ENCODE data around the gene TAS1R3. TPM values are rescaled to one million over a fixed set of nuclear protein-coding genes. Genes with fewer than 3 reads are reported as not detected.
A peak's percentile ranks its signal among the peaks of the same experiment; 100 is the strongest.

The TAS1R3 gene
- total RNA-seq, 2 experiments from 2014 or later, result 0.99 to 1.1 TPM

GRCh38 chr1:1310109-1310385 lies 21.0 kb upstream of the TAS1R3 start:
- H3K36me3 ChIP-seq (ENCODE audit: insufficient read depth, low read length), result peaks cover 56% of the 10 kb centered on the region
- POLR2A ChIA-PET, result no interaction called here
- H3K9me3 ChIP-seq (ENCODE audit: low read length), result no peaks in the 10 kb centered on the region
- H3K4me3 ChIP-seq (ENCODE audit: low read depth, low read length, poor library complexity, severe bottlenecking), result peak overlapping the region; percentile 90
- no peak for TF ChIP-seq EZH2phosphoT487 (IDR thresholded peaks at IDR 0.05; ENCODE audit: borderline replicate concordance, low read depth, low read length)
- no peak for TF ChIP-seq CTCF (conservative IDR thresholded peaks at IDR 0.05; ENCODE audit: low read length)
- H3K9me2 ChIP-seq (ENCODE audit: insufficient read depth, low read length), result no peaks in the 10 kb centered on the region
- H3K27ac ChIP-seq (ENCODE audit: low read depth, low read length, poor library complexity, severe bottlenecking), result no peak overlapping the region
- DNase-seq (ENCODE audit: low spot score), result no peak
- H3K79me2 ChIP-seq (ENCODE audit: insufficient read depth, low read depth, low read length), result no peaks in the 10 kb centered on the region; the same call in 1 of the 2 replicates
- intact Hi-C loops (cut with micrococcal nuclease; ENCODE audit: unreplicated experiment), result no loop called here
- H4K20me1 ChIP-seq (ENCODE audit: insufficient read depth, low read length), result peaks cover 5% of the 10 kb centered on the region; the same call in 1 of the 2 replicates
- CTCF ChIA-PET (ENCODE audit: unreplicated experiment), result no interaction called here
- H3K4me2 ChIP-seq (ENCODE audit: low read length), result peak overlapping the region; percentile 89
- H2AFZ ChIP-seq (ENCODE audit: low read length), result no peak overlapping the region
- peaks cover 31% of the 10 kb centered on the region for H3K4me1 ChIP-seq (ENCODE audit: insufficient read depth, low read length, poor library complexity, severe bottlenecking)
- no TSS peak for BruUV-seq (replicated peaks)

GRCh38 chr1:1310476-1311053 lies 20.5 kb upstream of the TAS1R3 start:
- TF ChIP-seq CTCF (conservative IDR thresholded peaks at IDR 0.05; ENCODE audit: low read length), result no peak
- no peak for TF ChIP-seq EZH2phosphoT487 (IDR thresholded peaks at IDR 0.05; ENCODE audit: borderline replicate concordance, low read depth, low read length)
- H3K9me2 ChIP-seq (ENCODE audit: insufficient read depth, low read length), result no peaks in the 10 kb centered on the region
- no TSS peak for BruUV-seq (replicated peaks)
- peaks cover 5% of the 10 kb centered on the region; the same call in 1 of the 2 replicates for H4K20me1 ChIP-seq (ENCODE audit: insufficient read depth, low read length)
- peak overlapping the region; percentile 90 for H3K4me3 ChIP-seq (ENCODE audit: low read depth, low read length, poor library complexity, severe bottlenecking)
- intact Hi-C loops (cut with micrococcal nuclease; ENCODE audit: unreplicated experiment), result no loop called here
- H2AFZ ChIP-seq (ENCODE audit: low read length), result no peak overlapping the region
- peak overlapping the region; percentile 89 for H3K4me2 ChIP-seq (ENCODE audit: low read length)
- no peaks in the 10 kb centered on the region; the same call in 1 of the 2 replicates for H3K79me2 ChIP-seq (ENCODE audit: insufficient read depth, low read depth, low read length)
- ChIA-PET POLR2A (no interaction called here), CTCF (ENCODE audit: unreplicated experiment) (no interaction called here)
- H3K27ac ChIP-seq (ENCODE audit: low read depth, low read length, poor library complexity, severe bottlenecking), result no peak overlapping the region
- peaks cover 59% of the 10 kb centered on the region for H3K36me3 ChIP-seq (ENCODE audit: insufficient read depth, low read length)
- H3K9me3 ChIP-seq (ENCODE audit: low read length), result no peaks in the 10 kb centered on the region
- H3K4me1 ChIP-seq (ENCODE audit: insufficient read depth, low read length, poor library complexity, severe bottlenecking), result peaks cover 26% of the 10 kb centered on the region
- no peak for DNase-seq (ENCODE audit: low spot score)

All from OCI-LY7 (cell line).